HepG2 (cell line): ENCODE measurements around the gene KRTAP10-9. TPM values are rescaled to one million over a fixed set of nuclear protein-coding genes. Genes with fewer than 3 reads are reported as not detected.

Experiments used
- polyA plus RNA-seq, 8 experiments: library from polyadenylated mRNA; depleted of rRNA in 3 of 8; stranded (reverse) in 7 of 8; unstranded in 1 of 8; fragments of >200 nt; fragmentation: Illumina TruSeq in 4 of 8; extraction: Trizol in 4 of 8; gene quantifications; 2 replicates each; pipeline versions ENCODE4 v1.2.1 to v1.2.3, GENCODE V29; 2011 to 2016; ENCODE audit warnings: low read depth in 4 of 8, missing spikeins in 1 of 8, mixed read lengths in 1 of 8; ENCODE audit not compliant: insufficient read depth in 1 of 8
- total RNA-seq, 5 experiments: library from RNA; depleted of rRNA; stranded (reverse); fragments of >200 nt; fragmentation: Illumina TruSeq; extraction: Trizol; gene quantifications; 2 replicates each; pipeline ENCODE4 v1.2.3, GENCODE V29; 2016; ENCODE audit warnings: low read depth in 1 of 5

The KRTAP10-9 gene
- total and polyA plus RNA-seq, 2 of the 13 experiments (the other 11 are each of a cell fraction or from before 2014, with no cell fraction given), result not detected

Other genes starting within 250 kb of the KRTAP10-9 start
- gene LRRC3, start 171.6 kb upstream of the KRTAP10-9 start, total RNA-seq (2016; rRNA removed; fragmentation: Illumina TruSeq; extraction: Trizol), result 3.9 and 4.8 TPM in 2 replicates
- 16.5 and 24.3 TPM in 2 replicates for gene LRRC3, start 171.6 kb upstream of the KRTAP10-9 start, polyA plus RNA-seq (2011; rRNA removed)
- gene KRTAP10-1, start 86.9 kb upstream of the KRTAP10-9 start, total RNA-seq (2016; rRNA removed; fragmentation: Illumina TruSeq; extraction: Trizol), result not detected in 2 replicates
- not detected in 2 replicates for gene KRTAP10-1, start 86.9 kb upstream of the KRTAP10-9 start, polyA plus RNA-seq (2011; rRNA removed)
- gene KRTAP10-2, start 75.6 kb upstream of the KRTAP10-9 start, total RNA-seq (2016; rRNA removed; fragmentation: Illumina TruSeq; extraction: Trizol), result not detected in 2 replicates
- gene KRTAP10-2, start 75.6 kb upstream of the KRTAP10-9 start, polyA plus RNA-seq (2011; rRNA removed), result not detected in 2 replicates
- gene KRTAP10-3, start 68.3 kb upstream of the KRTAP10-9 start, total RNA-seq (2016; rRNA removed; fragmentation: Illumina TruSeq; extraction: Trizol), result not detected in 2 replicates
- not detected in 2 replicates for gene KRTAP10-3, start 68.3 kb upstream of the KRTAP10-9 start, polyA plus RNA-seq (2011; rRNA removed)
- not detected in 2 replicates for gene KRTAP10-4, start 53.4 kb upstream of the KRTAP10-9 start, total RNA-seq (2016; rRNA removed; fragmentation: Illumina TruSeq; extraction: Trizol)
- not detected in 2 replicates for gene KRTAP10-4, start 53.4 kb upstream of the KRTAP10-9 start, polyA plus RNA-seq (2011; rRNA removed)
- gene KRTAP10-5, start 46.5 kb upstream of the KRTAP10-9 start, total RNA-seq (2016; rRNA removed; fragmentation: Illumina TruSeq; extraction: Trizol), result not detected in 2 replicates
- gene KRTAP10-5, start 46.5 kb upstream of the KRTAP10-9 start, polyA plus RNA-seq (2011; rRNA removed), result not detected in 2 replicates
- not detected in 2 replicates for gene KRTAP10-6, start 34.6 kb upstream of the KRTAP10-9 start, total RNA-seq (2016; rRNA removed; fragmentation: Illumina TruSeq; extraction: Trizol)
- not detected in 2 replicates for gene KRTAP10-6, start 34.6 kb upstream of the KRTAP10-9 start, polyA plus RNA-seq (2011; rRNA removed)
- not detected in 2 replicates for gene KRTAP10-7, start 26.5 kb upstream of the KRTAP10-9 start, total RNA-seq (2016; rRNA removed; fragmentation: Illumina TruSeq; extraction: Trizol)
- not detected in 2 replicates for gene KRTAP10-7, start 26.5 kb upstream of the KRTAP10-9 start, polyA plus RNA-seq (2011; rRNA removed)
- not detected in 2 replicates for gene KRTAP10-8, start 15.0 kb upstream of the KRTAP10-9 start, total RNA-seq (2016; rRNA removed; fragmentation: Illumina TruSeq; extraction: Trizol)
- not detected in 2 replicates for gene KRTAP10-8, start 15.0 kb upstream of the KRTAP10-9 start, polyA plus RNA-seq (2011; rRNA removed)
- gene KRTAP10-10, start 10.3 kb downstream of the KRTAP10-9 start, total RNA-seq (2016; rRNA removed; fragmentation: Illumina TruSeq; extraction: Trizol), result not detected in 2 replicates
- not detected in 2 replicates for gene KRTAP10-10, start 10.3 kb downstream of the KRTAP10-9 start, polyA plus RNA-seq (2011; rRNA removed)
- gene KRTAP10-11, start 19.3 kb downstream of the KRTAP10-9 start, total RNA-seq (2016; rRNA removed; fragmentation: Illumina TruSeq; extraction: Trizol), result not detected in 2 replicates
- gene KRTAP10-11, start 19.3 kb downstream of the KRTAP10-9 start, polyA plus RNA-seq (2011; rRNA removed), result not detected in 2 replicates
- gene KRTAP12-4, start 27.6 kb downstream of the KRTAP10-9 start, total RNA-seq (2016; rRNA removed; fragmentation: Illumina TruSeq; extraction: Trizol), result not detected in 2 replicates
- gene KRTAP12-4, start 27.6 kb downstream of the KRTAP10-9 start, polyA plus RNA-seq (2011; rRNA removed), result not detected in 2 replicates
- not detected in 2 replicates for gene KRTAP12-3, start 30.8 kb downstream of the KRTAP10-9 start, total RNA-seq (2016; rRNA removed; fragmentation: Illumina TruSeq; extraction: Trizol)
- not detected in 2 replicates for gene KRTAP12-3, start 30.8 kb downstream of the KRTAP10-9 start, polyA plus RNA-seq (2011; rRNA removed)
- not detected in 2 replicates for gene KRTAP12-2, start 39.8 kb downstream of the KRTAP10-9 start, total RNA-seq (2016; rRNA removed; fragmentation: Illumina TruSeq; extraction: Trizol)
- not detected in 2 replicates for gene KRTAP12-2, start 39.8 kb downstream of the KRTAP10-9 start, polyA plus RNA-seq (2011; rRNA removed)
- gene KRTAP12-1, start 55.1 kb downstream of the KRTAP10-9 start, total RNA-seq (2016; rRNA removed; fragmentation: Illumina TruSeq; extraction: Trizol), result not detected in 2 replicates
- gene KRTAP12-1, start 55.1 kb downstream of the KRTAP10-9 start, polyA plus RNA-seq (2011; rRNA removed), result 0.13 TPM in 1 of 2 replicates, not detected in the other
- not detected in 2 replicates for gene KRTAP10-12, start 70.1 kb downstream of the KRTAP10-9 start, total RNA-seq (2016; rRNA removed; fragmentation: Illumina TruSeq; extraction: Trizol)
- not detected in 2 replicates for gene KRTAP10-12, start 70.1 kb downstream of the KRTAP10-9 start, polyA plus RNA-seq (2011; rRNA removed)
- 0.07 and 0.18 TPM in 2 replicates for gene TSPEAR, start 84.5 kb downstream of the KRTAP10-9 start, total RNA-seq (2016; rRNA removed; fragmentation: Illumina TruSeq; extraction: Trizol)
- gene TSPEAR, start 84.5 kb downstream of the KRTAP10-9 start, polyA plus RNA-seq (2011; rRNA removed), result 0.32 and 0.33 TPM in 2 replicates
- 55.4 and 62.0 TPM in 2 replicates for gene UBE2G2, start 174.7 kb downstream of the KRTAP10-9 start, total RNA-seq (2016; rRNA removed; fragmentation: Illumina TruSeq; extraction: Trizol)
- 92.0 and 106 TPM in 2 replicates for gene UBE2G2, start 174.7 kb downstream of the KRTAP10-9 start, polyA plus RNA-seq (2011; rRNA removed)
- 92.4 and 111 TPM in 2 replicates for gene SUMO3, start 191.0 kb downstream of the KRTAP10-9 start, total RNA-seq (2016; rRNA removed; fragmentation: Illumina TruSeq; extraction: Trizol)
- 46.6 and 51.4 TPM in 2 replicates for gene SUMO3, start 191.0 kb downstream of the KRTAP10-9 start, polyA plus RNA-seq (2011; rRNA removed)
- 89.4 and 161 TPM in 2 replicates for gene PTTG1IP, start 246.6 kb downstream of the KRTAP10-9 start, total RNA-seq (2016; rRNA removed; fragmentation: Illumina TruSeq; extraction: Trizol)
- gene PTTG1IP, start 246.6 kb downstream of the KRTAP10-9 start, polyA plus RNA-seq (2011; rRNA removed), result 700 and 734 TPM in 2 replicates